Aorta (tissue), 5 donors: ENCODE results near the gene HAUS7. TPM values are rescaled to one million over a fixed set of nuclear protein-coding genes. Genes with fewer than 3 reads are reported as not detected.

Experiments
- ATAC-seq: fragments of 200-7000 bp; cut with Tn5 transposase; one replicate; pipeline ENCODE4 v1.9.1; 2022; ENCODE audit warnings: moderate library complexity; ENCODE audit not compliant: low FRiP score
- DNase-seq, 2 donors: peaks; one replicate each; pipeline ENCODE4 v3.0.0-alpha.2; 2020
- H3K27ac ChIP-seq, 2 donors: one replicate each; pipeline ENCODE4 v1.5.1; 2013; ENCODE audit warnings: low read length in 2 of 2, mild to moderate bottlenecking in 2 of 2, moderate library complexity in 2 of 2, control low read depth in 1 of 2, inconsistent platforms in 1 of 2, low read depth in 1 of 2
- H3K27me3 ChIP-seq, 2 donors: one replicate each; pipeline ENCODE4 v1.6.1; 2013; ENCODE audit warnings: control low read depth in 1 of 2, low read length in 1 of 2, mild to moderate bottlenecking in 1 of 2, moderate library complexity in 1 of 2; ENCODE audit not compliant: insufficient read depth in 2 of 2, control insufficient read depth in 1 of 2
- H3K36me3 ChIP-seq, 2 donors: one replicate each; pipeline ENCODE4 v1.6.1; 2013; ENCODE audit warnings: control low read depth in 1 of 2, low read length in 1 of 2, mild to moderate bottlenecking in 1 of 2; ENCODE audit not compliant: insufficient read depth in 2 of 2, control insufficient read depth in 1 of 2
- H3K4me1 ChIP-seq, 2 donors: one replicate each; pipeline ENCODE4 v1.6.1; 2013; ENCODE audit warnings: low read length in 2 of 2, control low read depth in 1 of 2, mild to moderate bottlenecking in 1 of 2, moderate library complexity in 1 of 2; ENCODE audit not compliant: insufficient read depth in 2 of 2, control insufficient read depth in 1 of 2
- H3K4me3 ChIP-seq, 2 donors: one replicate each; pipeline ENCODE4 v1.5.1; 2013; ENCODE audit warnings: low read length in 2 of 2, control low read depth in 1 of 2, mild to moderate bottlenecking in 1 of 2
- H3K9me3 ChIP-seq: one replicate; pipeline ENCODE4 v1.6.1; 2013; ENCODE audit warnings: mild to moderate bottlenecking, low read length; ENCODE audit not compliant: control insufficient read depth
- WGBS, 2 donors: extraction: QIAGEN DNeasy Blood & Tissue Kit; methylation state at CpG; one replicate each; pipeline ENCODE4 v1.1.7; 2013; 5-methylcytosine and 5-hydroxymethylcytosine counted together
- intact Hi-C, 2 donors: fragments of 100-400 bp; cut with DNase I; formaldehyde crosslinking; loops; one replicate each; pipeline versions ENCODE4 v1.14.2 to v1.15.0; 2022
- long read RNA-seq, 2 donors: library from polyadenylated mRNA; unstranded; transcript quantifications; one replicate each; pipeline ENCODE4 v2.0.0, GENCODE V29; 2020 to 2021
- polyA plus RNA-seq, 2 donors: library from polyadenylated mRNA; stranded (reverse); fragments of 200-250 nt; gene quantifications; one replicate each; pipeline ENCODE4 v1.2.3, GENCODE V29; 2013
- total RNA-seq, 2 donors: library from RNA; stranded (reverse); fragmentation: NEBNext Ultra II Directional; extraction: Animal tissue kit (Norgen Biotek cat#: 25700); gene quantifications; one replicate each; pipeline ENCODE4 v1.2.1, GENCODE V29; 2021
- donor health status: healthy with polysubstance abuse.
- donor health status: Bipolar disorder and iron deficiency.
- donor health status: DM: no; HTN: no; CAD: no.
- donor health status: DM: no; HTN: no; CAD: no.
- donor health status: DM: yes; HTN: yes; CAD: no.

HAUS7 gene
- total RNA-seq (10 to 100 TPM; 34.6 to 76.0 TPM), polyA plus RNA-seq (100 to 1,000 TPM in 1 of 2 donors, 10 to 100 TPM in 1; 33.1 to 686 TPM)
- long read RNA-seq, donor 1, transcript HAUS7-202 (10 exons, 1,363 nt) = major isoform, 35 of 45 reads
- long read RNA-seq, donor 1, partial matches to known transcripts = 3 of 45 reads
- long read RNA-seq, donor 1, other reads (novel, unspliced or antisense) = 6 of 45 reads
- long read RNA-seq, donor 2, transcript HAUS7-202 (10 exons, 1,363 nt) = major isoform, 9 of 17 reads
- long read RNA-seq, donor 2, partial matches to known transcripts = 2 of 17 reads
- long read RNA-seq, donor 2, other reads (novel, unspliced or antisense) = 5 of 17 reads

DNA sequence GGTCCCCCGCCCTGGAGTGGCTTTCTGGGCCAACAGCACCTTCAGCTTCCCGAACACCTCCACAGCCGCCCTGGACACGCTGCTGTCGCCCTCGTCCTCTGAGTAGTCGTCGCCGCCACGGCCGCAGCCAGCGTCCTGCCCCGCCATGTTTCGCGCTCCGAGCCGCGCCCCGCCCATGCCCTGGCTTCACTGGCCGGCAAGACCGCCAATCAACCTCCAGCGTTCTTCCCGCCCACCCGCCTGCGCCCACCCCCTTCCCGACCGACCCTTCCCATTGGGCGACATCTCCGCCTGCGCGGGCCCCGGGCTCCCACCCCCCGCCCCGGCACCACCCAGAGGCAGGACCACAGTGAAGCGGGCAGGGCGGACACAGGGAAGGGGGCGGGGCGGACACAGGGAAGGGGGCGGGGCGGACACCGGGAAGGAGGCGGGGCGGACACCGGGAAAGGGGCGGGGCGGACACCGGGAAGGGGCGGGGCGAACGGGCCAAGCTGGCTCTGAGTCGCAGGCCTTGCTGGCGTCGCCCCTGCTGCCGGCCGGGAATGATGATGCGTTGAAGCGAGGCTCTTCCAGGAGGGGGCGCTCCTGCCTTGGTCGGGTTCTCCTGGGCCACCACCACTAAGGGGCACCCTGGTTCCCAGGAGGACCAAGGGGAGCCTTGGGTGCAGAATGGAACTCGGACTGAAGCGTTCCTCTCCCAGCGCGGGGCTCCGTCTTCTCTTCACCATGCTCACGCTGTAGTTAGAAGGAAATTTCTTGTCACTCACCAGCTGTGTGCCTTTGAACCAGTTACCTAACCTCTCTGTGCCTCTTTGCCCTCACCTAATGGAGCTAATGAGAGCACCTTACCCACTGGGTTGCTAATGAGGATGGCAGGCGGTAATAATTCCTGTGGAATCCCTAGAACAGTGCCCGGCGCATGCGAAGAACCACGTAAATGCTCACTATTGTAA is at the start of gene HAUS7:
Gene HAUS7 (minus strand): TSS at position 166 of the 953 bp plus-strand sequence. CDS start 19 bp downstream, at position 147.
- ATAC-seq (peak; percentile 87), DNase-seq (peak; percentile 93 to 96)
- H3K36me3 ChIP-seq = no peaks in the 10 kb centered on the region
- intact Hi-C loops = loop anchor here (1.0 to 2.0 kb wide), 3 partner anchors 26 to 37 kb away; no protein-coding TSS in a partner anchor
- no peaks in the 10 kb centered on the region for H3K4me1 ChIP-seq
- peak within 1 kb of the TSS in 1 of 2 donors; percentile 60 for H3K4me3 ChIP-seq
- H3K27ac ChIP-seq = peak within 1 kb of the TSS in 1 of 2 donors; percentile 55
- no peaks in the 10 kb centered on the region for H3K9me3 ChIP-seq
- no peaks in the 10 kb centered on the region for H3K27me3 ChIP-seq
- 6 to 26% methylated on average over 50 to 70 of the region's 70 CpGs for WGBS, 2 donors

DNA sequence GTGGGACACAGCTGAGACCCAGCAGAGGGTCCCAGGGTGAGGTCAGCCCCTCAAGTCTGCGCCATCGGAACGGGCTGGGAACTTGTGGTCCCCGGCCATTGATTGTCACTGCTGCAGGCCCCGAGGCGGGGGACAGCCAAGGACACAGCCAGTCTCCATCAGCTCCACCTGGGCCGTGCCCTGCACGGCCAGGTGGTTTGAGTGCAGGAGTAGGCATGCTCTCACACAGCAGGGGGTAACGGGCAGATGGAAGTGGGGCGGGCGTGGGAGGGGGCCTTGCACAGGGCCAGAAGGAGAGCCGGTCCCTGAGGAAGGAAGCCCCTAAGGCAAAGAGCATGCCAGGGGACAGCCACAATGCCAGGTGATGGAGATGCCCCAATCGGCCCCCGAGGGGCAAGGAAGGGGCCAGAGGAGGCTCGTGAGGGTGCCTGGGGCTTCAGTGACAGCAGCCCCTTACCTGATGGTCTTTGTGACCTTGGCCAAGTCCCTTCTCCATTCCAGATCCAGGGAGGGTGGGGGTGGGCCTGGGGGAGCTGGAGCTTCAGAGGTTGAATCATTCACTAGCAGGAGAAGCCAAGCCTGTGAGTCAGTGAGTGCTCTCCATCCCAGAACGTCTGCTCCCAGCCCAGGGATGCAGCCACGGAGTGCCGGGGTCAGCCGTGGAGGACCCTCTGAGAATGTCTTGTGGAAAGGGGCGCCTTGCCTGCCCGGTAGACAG is 49.4 kb upstream of the HAUS7 start:
- DNase-seq (no peak), ATAC-seq (no peak)
- Histone ChIP-seq H3K4me3 (no peak overlapping the region), H3K9me3 (no peaks in the 10 kb centered on the region), H3K4me1 (no peaks in the 10 kb centered on the region), H3K27ac (no peak overlapping the region), H3K27me3 (no peaks in the 10 kb centered on the region), H3K36me3 (no peaks in the 10 kb centered on the region)
- intact Hi-C loops = no loop called here
- 63 to 74% methylated on average over 21 of the region's 21 CpGs for WGBS, 2 donors

DNA sequence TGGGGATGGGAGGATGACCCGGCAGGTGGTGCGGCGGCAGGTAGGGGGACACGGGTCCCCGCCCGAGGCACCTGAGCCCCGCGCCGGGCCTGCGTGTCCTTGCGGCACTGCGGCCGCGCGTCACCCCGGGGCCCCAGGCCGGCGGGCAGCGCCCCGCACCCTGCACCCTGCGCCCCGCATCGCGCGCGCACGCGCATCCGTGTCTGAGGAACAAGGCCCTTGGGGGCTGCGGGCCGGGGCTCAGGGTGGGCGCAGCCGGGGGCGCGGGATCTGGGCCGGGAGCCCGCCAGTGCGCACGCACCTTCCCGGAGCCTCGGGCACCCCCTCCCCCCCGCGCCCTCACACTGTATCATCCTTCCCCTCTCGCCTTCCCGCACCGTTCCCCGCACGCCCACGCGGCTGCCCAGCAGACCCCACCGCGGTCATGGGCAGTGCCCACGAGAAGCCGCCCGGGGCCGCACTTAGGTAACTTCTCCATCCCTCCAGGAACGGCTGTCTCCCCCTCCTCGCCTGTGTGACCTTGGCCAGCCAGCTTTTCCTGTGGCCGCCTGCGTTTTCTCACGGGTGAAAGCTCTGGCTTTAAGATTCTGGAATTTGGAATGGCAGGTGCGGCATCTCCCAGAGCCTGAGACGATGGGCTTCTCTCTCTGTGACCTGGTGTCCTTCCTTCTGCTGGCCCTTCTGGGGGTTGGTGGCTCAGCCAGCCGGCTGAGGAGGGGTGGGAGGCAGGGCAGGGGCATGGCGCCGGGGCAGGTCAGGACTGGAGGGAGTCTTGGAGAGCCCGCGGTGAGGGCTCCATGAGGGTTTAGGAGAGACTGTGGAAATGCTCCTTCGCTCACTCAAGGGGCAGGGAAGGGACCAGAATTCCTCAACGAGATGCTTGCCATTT is 47.8 kb upstream of the HAUS7 start:
- intact Hi-C loops = no loop called here
- Histone ChIP-seq H3K4me1 (no peaks in the 10 kb centered on the region), H3K27ac (no peak overlapping the region), H3K36me3 (no peaks in the 10 kb centered on the region), H3K4me3 (no peak overlapping the region), H3K9me3 (no peaks in the 10 kb centered on the region), H3K27me3 (no peaks in the 10 kb centered on the region)
- 3 to 30% methylated on average over 26 to 70 of the region's 70 CpGs for WGBS, 2 donors
- DNase-seq = no peak
- ATAC-seq = no peak

DNA sequence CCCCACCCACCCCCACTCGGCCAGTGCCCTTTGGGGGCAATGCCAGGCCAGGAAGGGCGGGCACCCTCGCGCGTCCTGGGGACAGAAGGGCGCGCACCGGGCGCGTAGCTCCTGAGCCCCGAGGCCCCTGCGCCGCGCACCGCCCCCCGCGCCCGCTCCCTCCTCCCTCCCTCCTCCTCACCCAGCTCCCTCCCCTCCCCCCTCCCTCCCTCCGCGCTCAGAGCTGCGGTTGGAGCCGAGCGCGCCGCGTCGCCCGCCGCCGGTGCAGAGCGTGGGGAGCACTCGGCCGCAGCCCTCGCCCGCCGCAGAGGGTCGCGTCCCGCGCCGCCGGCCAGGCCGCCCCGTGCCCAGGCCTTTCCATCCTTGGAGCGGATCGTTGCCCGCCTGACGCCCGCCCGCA is 47.0 kb upstream of the HAUS7 start, which contains the start of gene ATP2B3:
Gene ATP2B3 (plus strand): TSS at position 220 of the 400 bp plus-strand sequence. CDS start 18,606 bp downstream, outside the sequence.
- ATAC-seq (no peak), DNase-seq (no peak)
- WGBS, 2 donors = 1 to 17% methylated on average over 8 to 50 of the region's 50 CpGs
- Histone ChIP-seq H3K27me3 (no peaks in the 10 kb centered on the region), H3K27ac (no peak within 1 kb of the TSS), H3K9me3 (no peaks in the 10 kb centered on the region), H3K36me3 (no peaks in the 10 kb centered on the region), H3K4me3 (no peak within 1 kb of the TSS), H3K4me1 (no peaks in the 10 kb centered on the region)
- intact Hi-C loops = no loop called here

DNA sequence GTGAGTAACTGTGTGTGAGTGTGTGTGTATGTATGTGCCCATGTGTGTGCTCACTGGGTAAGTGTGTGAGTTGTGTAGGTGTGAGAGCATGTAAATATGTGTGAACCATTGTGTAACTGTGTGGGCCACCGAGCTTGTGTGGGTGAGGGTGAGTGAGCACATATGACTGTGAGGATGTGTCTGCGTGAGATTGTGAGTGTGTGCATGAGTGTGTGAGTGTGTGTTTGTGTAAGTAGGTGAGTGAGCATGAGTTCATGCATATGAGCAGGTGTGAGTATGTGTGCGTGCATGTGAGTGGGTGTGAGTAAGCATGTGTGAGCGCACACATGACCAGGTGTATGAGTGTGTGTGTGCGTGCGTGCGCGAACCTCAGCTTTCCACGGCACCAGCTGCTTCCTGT is 45.7 kb upstream of the HAUS7 start:
- no peak for ATAC-seq
- H3K36me3 ChIP-seq = no peaks in the 10 kb centered on the region
- 50 to 72% methylated on average over 9 of the region's 9 CpGs for WGBS, 2 donors
- no peak for DNase-seq
- H3K27me3 ChIP-seq = no peaks in the 10 kb centered on the region
- H3K4me1 ChIP-seq = no peaks in the 10 kb centered on the region
- H3K27ac ChIP-seq = no peak overlapping the region
- H3K9me3 ChIP-seq = no peaks in the 10 kb centered on the region
- H3K4me3 ChIP-seq = no peak overlapping the region
- intact Hi-C loops = no loop called here

DNA sequence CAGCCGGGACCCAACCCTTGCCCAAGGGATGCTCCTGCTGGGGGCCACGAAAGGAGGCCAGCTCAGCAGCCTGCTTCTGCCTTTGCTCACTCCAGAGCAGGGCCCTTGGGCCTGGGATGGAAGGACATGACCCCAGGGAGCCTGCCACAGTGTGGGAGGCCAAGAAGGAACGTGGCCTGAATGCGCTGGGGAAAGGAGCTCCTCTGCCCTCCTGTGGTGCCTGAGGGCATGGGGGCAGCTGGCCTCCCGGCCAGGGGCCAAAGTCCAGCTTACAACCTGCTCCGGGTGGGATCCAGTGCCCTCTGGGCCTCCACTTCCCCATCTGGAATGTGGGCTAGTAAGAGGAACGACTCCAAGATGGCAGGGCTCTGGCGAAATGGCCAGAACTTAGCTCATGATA is 45.1 kb upstream of the HAUS7 start:
- Histone ChIP-seq H3K27ac (no peak overlapping the region), H3K4me3 (no peak overlapping the region), H3K9me3 (no peaks in the 10 kb centered on the region), H3K36me3 (no peaks in the 10 kb centered on the region), H3K4me1 (no peaks in the 10 kb centered on the region), H3K27me3 (no peaks in the 10 kb centered on the region)
- no peak for ATAC-seq
- intact Hi-C loops = no loop called here
- no peak for DNase-seq
- 53 to 57% methylated on average over 8 of the region's 8 CpGs for WGBS, 2 donors

DNA sequence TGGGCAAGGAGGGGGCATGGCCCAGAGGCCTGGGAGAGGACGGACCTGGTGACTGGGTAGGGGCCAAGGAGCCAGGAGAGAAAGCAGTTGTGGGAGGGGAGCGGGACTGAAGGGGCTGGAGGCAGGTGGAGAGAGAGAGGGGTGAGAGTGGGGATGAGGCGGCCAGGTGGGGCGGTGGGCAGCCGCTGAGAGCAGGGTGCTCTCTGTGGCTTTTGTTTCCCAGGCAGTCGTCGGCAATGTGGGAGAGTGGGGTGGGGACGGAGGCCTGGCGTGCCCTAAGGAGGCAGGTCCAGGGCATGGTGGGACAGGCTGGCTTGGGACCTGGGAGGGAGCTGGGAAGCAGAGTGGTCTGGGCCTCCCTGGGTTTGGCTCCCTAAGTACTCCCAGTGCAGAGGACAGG is 43.9 kb upstream of the HAUS7 start:
- Histone ChIP-seq H3K9me3 (no peaks in the 10 kb centered on the region), H3K4me3 (no peak overlapping the region), H3K36me3 (no peaks in the 10 kb centered on the region), H3K4me1 (no peaks in the 10 kb centered on the region), H3K27ac (no peak overlapping the region), H3K27me3 (no peaks in the 10 kb centered on the region)
- 42 to 56% methylated on average over 9 of the region's 9 CpGs for WGBS, 2 donors
- DNase-seq = no peak
- intact Hi-C loops = no loop called here
- no peak for ATAC-seq

DNA sequence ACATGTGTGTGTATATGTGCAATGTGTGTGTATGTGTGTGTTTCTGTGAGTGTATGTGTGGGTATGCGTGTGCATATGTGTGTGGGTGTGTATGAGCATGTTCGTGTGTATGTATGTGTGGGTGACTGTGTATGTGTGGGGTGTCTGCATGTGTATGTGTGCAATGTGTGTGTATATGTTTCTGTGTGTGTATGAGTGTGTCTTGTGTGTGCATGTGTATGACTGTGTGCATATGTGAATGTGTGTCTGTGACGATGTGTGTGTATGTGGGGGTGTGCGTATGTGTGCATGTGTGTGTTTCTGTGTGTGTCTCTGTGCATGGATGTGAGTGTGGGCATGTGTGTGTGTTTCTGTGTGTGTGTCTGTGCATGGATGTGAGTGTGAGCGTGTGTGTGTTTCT is 42.9 kb upstream of the HAUS7 start:
- Histone ChIP-seq H3K36me3 (no peaks in the 10 kb centered on the region), H3K27ac (no peak overlapping the region), H3K4me1 (no peaks in the 10 kb centered on the region), H3K9me3 (no peaks in the 10 kb centered on the region), H3K4me3 (no peak overlapping the region), H3K27me3 (no peaks in the 10 kb centered on the region)
- no peak for ATAC-seq
- 59 to 73% methylated on average over 5 of the region's 5 CpGs for WGBS, 2 donors
- intact Hi-C loops = no loop called here
- no peak for DNase-seq
